ENCODE measurements around the gene NFATC2. TPM values are rescaled to one million over a fixed set of nuclear protein-coding genes. Genes with fewer than 3 reads are reported as not detected.

The NFATC2 gene
- total RNA-seq, 2 experiments from 2014 or later, result 32.5 to 33.2 TPM

DNA sequence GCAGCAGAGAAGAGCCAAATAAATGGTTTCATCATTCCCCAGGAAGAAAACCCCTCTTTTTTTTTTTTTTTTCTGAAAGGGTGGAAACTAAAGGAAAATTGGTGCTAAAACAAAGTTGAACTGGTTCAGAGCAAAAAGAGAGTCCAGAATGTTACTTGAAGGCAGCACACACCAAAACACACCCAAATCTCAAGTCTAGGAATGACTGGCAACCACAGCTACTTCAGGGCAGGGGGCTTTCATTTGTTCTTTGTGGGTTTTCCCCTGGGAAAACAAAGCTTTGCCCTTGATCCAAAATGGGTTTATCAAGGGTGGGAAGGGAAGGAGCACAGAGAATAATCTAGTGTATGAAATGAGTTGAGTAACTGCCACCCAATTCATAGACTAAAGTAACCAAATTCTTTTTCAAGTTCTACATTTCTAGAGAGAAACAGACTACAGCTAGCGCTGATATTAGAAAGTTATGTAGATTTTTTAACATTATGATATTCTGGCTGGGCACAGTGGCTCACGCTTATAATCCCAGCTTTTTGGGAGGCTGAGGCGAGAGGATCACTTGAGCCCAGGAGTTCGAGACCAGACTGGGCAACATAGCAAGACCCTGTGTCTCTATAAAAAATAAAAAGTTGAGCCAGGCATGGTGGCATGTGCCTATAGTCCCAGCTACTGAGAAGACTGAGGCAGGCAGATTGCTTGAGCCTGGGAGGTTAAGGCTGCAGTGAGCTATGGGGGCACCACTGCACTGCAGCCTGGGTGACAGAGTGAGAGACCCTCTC is 119.8 kb downstream of the NFATC2 start:
- POLR2A ChIA-PET, result interaction anchor here (0.8 kb wide), 1 partner anchor 22 kb away, joined by 4 read pairs; no protein-coding TSS in a partner anchor

DNA sequence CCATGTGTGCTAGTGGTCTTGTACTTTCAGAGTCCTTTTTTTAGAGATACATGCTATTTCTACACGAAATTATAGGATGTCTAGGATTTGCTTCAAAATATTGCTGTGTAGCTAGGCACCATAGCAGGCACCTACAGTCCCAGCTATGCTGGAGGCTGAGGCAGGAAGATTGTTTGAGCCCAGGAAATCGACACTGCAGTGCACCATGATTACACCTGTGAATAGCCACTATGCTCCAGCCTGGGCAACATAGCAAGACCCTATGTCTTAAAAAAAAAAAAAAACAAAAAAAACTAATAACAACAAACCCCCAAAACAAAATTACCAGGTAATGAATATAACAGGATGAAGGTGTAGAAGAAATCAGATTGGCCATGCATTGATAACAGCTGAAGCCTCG is 121.7 kb downstream of the NFATC2 start:
- DNase-seq, result no peak
- no peak for ATAC-seq (ENCODE audit: poor library complexity)
- H3K4me3 ChIP-seq (ENCODE audit: low read length), result no peak overlapping the region
- H3K4me1 Mint-ChIP-seq (ENCODE audit: low read depth), result peaks cover 62% of the 10 kb centered on the region
- TF ChIP-seq, protein P1, sequence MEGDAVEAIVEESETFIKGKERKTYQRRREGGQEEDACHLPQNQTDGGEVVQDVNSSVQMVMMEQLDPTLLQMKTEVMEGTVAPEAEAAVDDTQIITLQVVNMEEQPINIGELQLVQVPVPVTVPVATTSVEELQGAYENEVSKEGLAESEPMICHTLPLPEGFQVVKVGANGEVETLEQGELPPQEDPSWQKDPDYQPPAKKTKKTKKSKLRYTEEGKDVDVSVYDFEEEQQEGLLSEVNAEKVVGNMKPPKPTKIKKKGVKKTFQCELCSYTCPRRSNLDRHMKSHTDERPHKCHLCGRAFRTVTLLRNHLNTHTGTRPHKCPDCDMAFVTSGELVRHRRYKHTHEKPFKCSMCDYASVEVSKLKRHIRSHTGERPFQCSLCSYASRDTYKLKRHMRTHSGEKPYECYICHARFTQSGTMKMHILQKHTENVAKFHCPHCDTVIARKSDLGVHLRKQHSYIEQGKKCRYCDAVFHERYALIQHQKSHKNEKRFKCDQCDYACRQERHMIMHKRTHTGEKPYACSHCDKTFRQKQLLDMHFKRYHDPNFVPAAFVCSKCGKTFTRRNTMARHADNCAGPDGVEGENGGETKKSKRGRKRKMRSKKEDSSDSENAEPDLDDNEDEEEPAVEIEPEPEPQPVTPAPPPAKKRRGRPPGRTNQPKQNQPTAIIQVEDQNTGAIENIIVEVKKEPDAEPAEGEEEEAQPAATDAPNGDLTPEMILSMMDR (IDR thresholded peaks at IDR 0.05), result no peak
- POLR2A ChIA-PET, result no interaction called here
- H3K27me3 Mint-ChIP-seq, result no peaks in the 10 kb centered on the region
- H3K36me3 ChIP-seq (ENCODE audit: insufficient read depth, low read length), result peaks cover 40% of the 10 kb centered on the region
- H3K27me3 ChIP-seq (ENCODE audit: control insufficient read depth in 1 of 2, insufficient read depth in 2 of 2, low read length in 2 of 2), result no peaks in the 10 kb centered on the region
- peak overlapping the region; percentile 86 for H3K27ac Mint-ChIP-seq
- peaks cover 64% of the 10 kb centered on the region for H3K4me1 ChIP-seq (ENCODE audit: insufficient read depth, low read length)
- peak overlapping the region in 1 of 2 donors; percentile 45 for H3K27ac ChIP-seq (ENCODE audit: low read depth in 1 of 2, low read length in 2 of 2)
- H3K9me3 Mint-ChIP-seq, result no peaks in the 10 kb centered on the region
- H3K36me3 Mint-ChIP-seq (ENCODE audit: low read depth), result peaks cover 89% of the 10 kb centered on the region
- intact Hi-C loops (cut with DNase I, micrococcal nuclease), result loop anchor here (5.0 kb wide), 1 partner anchor 34 kb away; no protein-coding TSS in a partner anchor
- no peak overlapping the region for H3K4me3 Mint-ChIP-seq
- no peaks in the 10 kb centered on the region for H3K9me3 ChIP-seq (ENCODE audit: control insufficient read depth in 1 of 2, insufficient read depth in 1 of 2, low read length in 2 of 2)
- CTCF ChIA-PET, result interaction anchor here (0.7 kb wide), 1 partner anchor 12 kb away, joined by 4 read pairs; no protein-coding TSS in a partner anchor

More for the DNA sequence above, 119.8 kb downstream of the NFATC2 start:
- TF ChIP-seq, protein P1 (IDR thresholded peaks at IDR 0.05), result no peak
- ATAC-seq (ENCODE audit: poor library complexity), result no peak
- peak overlapping the region in 1 of 2 donors; percentile 69 for H3K27ac ChIP-seq (ENCODE audit: low read depth in 1 of 2, low read length in 2 of 2)
- H3K4me3 ChIP-seq (ENCODE audit: low read length), result no peak overlapping the region
- peaks cover 63% of the 10 kb centered on the region for H3K4me1 ChIP-seq (ENCODE audit: insufficient read depth, low read length)
- intact Hi-C loops (cut with DNase I, micrococcal nuclease), result loop anchor here (5.0 kb wide), 1 partner anchor 35 kb away; no protein-coding TSS in a partner anchor
- CTCF ChIA-PET, result interaction anchor here (0.7 to 2.2 kb wide), 3 partner anchors 18 to 628 kb away, joined by 3 to 9 read pairs (median 8); partner anchors contain the start of gene BCAS4
- DNase-seq, result no peak
- no peak overlapping the region for H3K4me3 Mint-ChIP-seq
- H3K36me3 Mint-ChIP-seq (ENCODE audit: low read depth), result peaks cover 90% of the 10 kb centered on the region
- no peaks in the 10 kb centered on the region for H3K27me3 ChIP-seq (ENCODE audit: control insufficient read depth in 1 of 2, insufficient read depth in 2 of 2, low read length in 2 of 2)
- no peaks in the 10 kb centered on the region for H3K27me3 Mint-ChIP-seq
- no peaks in the 10 kb centered on the region for H3K9me3 Mint-ChIP-seq
- H3K9me3 ChIP-seq (ENCODE audit: control insufficient read depth in 1 of 2, insufficient read depth in 1 of 2, low read length in 2 of 2), result no peaks in the 10 kb centered on the region
- peaks cover 41% of the 10 kb centered on the region for H3K36me3 ChIP-seq (ENCODE audit: insufficient read depth, low read length)
- peak overlapping the region; percentile 86 for H3K27ac Mint-ChIP-seq
- peaks cover 59% of the 10 kb centered on the region for H3K4me1 Mint-ChIP-seq (ENCODE audit: low read depth)

DNA sequence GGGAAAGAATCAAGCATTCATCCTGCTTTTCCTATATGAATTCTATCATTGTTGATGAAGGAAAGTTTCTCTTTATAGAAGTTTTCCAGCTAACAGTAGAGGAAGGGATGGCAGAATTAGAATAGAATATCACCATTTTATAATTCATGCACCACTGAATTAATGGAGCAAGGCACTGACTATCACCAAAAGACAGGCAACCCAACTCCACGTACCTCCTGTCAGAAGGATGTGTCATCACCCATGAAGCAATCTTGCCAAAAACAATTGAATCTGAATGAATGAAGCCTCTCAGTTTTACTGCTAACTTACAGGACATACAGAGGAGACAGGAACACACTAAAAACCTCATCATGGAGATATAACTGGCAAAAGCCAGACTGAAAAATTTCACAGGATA is 122.4 kb downstream of the NFATC2 start:
- DNase-seq, result peak in 1 of 14 experiments; percentile 37
- ChIA-PET POLR2A (no interaction called here), CTCF (no interaction called here)
- intact Hi-C loops (cut with DNase I, micrococcal nuclease), result loop anchor here (5.0 kb wide), 1 partner anchor 33 kb away; no protein-coding TSS in a partner anchor
- peak overlapping the region; percentile 86 for H3K27ac Mint-ChIP-seq
- no peaks in the 10 kb centered on the region for H3K27me3 Mint-ChIP-seq
- TF ChIP-seq, protein P1 (IDR thresholded peaks at IDR 0.05), result no peak
- peak; percentile 29 for ATAC-seq (ENCODE audit: poor library complexity)
- Histone ChIP-seq H3K4me1 (ENCODE audit: insufficient read depth, low read length) (peaks cover 64% of the 10 kb centered on the region), H3K27me3 (ENCODE audit: control insufficient read depth in 1 of 2, insufficient read depth in 2 of 2, low read length in 2 of 2) (no peaks in the 10 kb centered on the region), H3K36me3 (ENCODE audit: insufficient read depth, low read length) (peaks cover 36% of the 10 kb centered on the region), H3K9me3 (ENCODE audit: control insufficient read depth in 1 of 2, insufficient read depth in 1 of 2, low read length in 2 of 2) (no peaks in the 10 kb centered on the region), H3K4me3 (ENCODE audit: low read length) (no peak overlapping the region), H3K27ac (ENCODE audit: low read depth in 1 of 2, low read length in 2 of 2) (peak overlapping the region in 1 of 2 donors; percentile 16)
- H3K4me3 Mint-ChIP-seq, result no peak overlapping the region
- peaks cover 92% of the 10 kb centered on the region for H3K36me3 Mint-ChIP-seq (ENCODE audit: low read depth)
- H3K4me1 Mint-ChIP-seq (ENCODE audit: low read depth), result peaks cover 62% of the 10 kb centered on the region
- no peaks in the 10 kb centered on the region for H3K9me3 Mint-ChIP-seq
